HG03045 (cell line): ENCODE data around the gene ARL4C.

Source experiments
- ATAC-seq: cut with Tn5 transposase; IDR thresholded peaks from one replicate; pipeline ENCODE4 v1.9.1; 2021; ENCODE audit warnings: mild to moderate bottlenecking, moderate library complexity; ENCODE audit not compliant: unreplicated experiment

ARL4C gene

GRCh38 chr2:234496835-234497593 is at the start of gene ARL4C:
Gene ARL4C, minus strand, starts transcription at chr2:234497081. Its CDS starts 495 bp downstream, at chr2:234496586.
- peak; percentile 60 for ATAC-seq

- peak; percentile 67 for ATAC-seq
Observed at GRCh38 chr2:234544659-234545611, 48.1 kb upstream of the ARL4C start.

- ATAC-seq, result no peak
Observed at GRCh38 chr2:234542742-234543141, 45.9 kb upstream of the ARL4C start.

- no peak for ATAC-seq
Observed at GRCh38 chr2:234537929-234538328, 41.0 kb upstream of the ARL4C start.

- no peak for ATAC-seq
Observed at GRCh38 chr2:234536178-234536965, 39.5 kb upstream of the ARL4C start.

- ATAC-seq, result no peak
Observed at GRCh38 chr2:234535464-234535863, 38.6 kb upstream of the ARL4C start.

GRCh38 chr2:234534515-234534914 is 37.6 kb upstream of the ARL4C start:
- no peak for ATAC-seq

- ATAC-seq, result no peak
Observed at GRCh38 chr2:234533626-234534025, 36.7 kb upstream of the ARL4C start.

- no peak for ATAC-seq
Observed at GRCh38 chr2:234528410-234529148, 31.7 kb upstream of the ARL4C start.

- ATAC-seq, result no peak
Observed at GRCh38 chr2:234526711-234527110, 29.8 kb upstream of the ARL4C start.

- ATAC-seq, result no peak
Observed at GRCh38 chr2:234521536-234521935, 24.7 kb upstream of the ARL4C start.

- ATAC-seq, result no peak
Observed at GRCh38 chr2:234518986-234519642, 22.2 kb upstream of the ARL4C start.

- ATAC-seq, result no peak
Observed at GRCh38 chr2:234517971-234518370, 21.1 kb upstream of the ARL4C start.

- no peak for ATAC-seq
Observed at GRCh38 chr2:234514873-234515638, 18.2 kb upstream of the ARL4C start.

- ATAC-seq, result no peak
Observed at GRCh38 chr2:234514099-234514498, 17.2 kb upstream of the ARL4C start.

- ATAC-seq, result no peak
Observed at GRCh38 chr2:234512884-234513669, 16.2 kb upstream of the ARL4C start.

GRCh38 chr2:234502919-234503285 is 6.0 kb upstream of the ARL4C start:
- no peak for ATAC-seq

- no peak for ATAC-seq
Observed at GRCh38 chr2:234502285-234502918, 5.5 kb upstream of the ARL4C start.
